Measurements from ENCODE around the gene ZMYM2. TPM values are rescaled to one million over a fixed set of nuclear protein-coding genes. Genes with fewer than 3 reads are reported as not detected.

ZMYM2 gene
- polyA plus RNA-seq, 2 of the 4 experiments (the other 2 are of a cell fraction): 21.7 to 56.7 TPM

DNA sequence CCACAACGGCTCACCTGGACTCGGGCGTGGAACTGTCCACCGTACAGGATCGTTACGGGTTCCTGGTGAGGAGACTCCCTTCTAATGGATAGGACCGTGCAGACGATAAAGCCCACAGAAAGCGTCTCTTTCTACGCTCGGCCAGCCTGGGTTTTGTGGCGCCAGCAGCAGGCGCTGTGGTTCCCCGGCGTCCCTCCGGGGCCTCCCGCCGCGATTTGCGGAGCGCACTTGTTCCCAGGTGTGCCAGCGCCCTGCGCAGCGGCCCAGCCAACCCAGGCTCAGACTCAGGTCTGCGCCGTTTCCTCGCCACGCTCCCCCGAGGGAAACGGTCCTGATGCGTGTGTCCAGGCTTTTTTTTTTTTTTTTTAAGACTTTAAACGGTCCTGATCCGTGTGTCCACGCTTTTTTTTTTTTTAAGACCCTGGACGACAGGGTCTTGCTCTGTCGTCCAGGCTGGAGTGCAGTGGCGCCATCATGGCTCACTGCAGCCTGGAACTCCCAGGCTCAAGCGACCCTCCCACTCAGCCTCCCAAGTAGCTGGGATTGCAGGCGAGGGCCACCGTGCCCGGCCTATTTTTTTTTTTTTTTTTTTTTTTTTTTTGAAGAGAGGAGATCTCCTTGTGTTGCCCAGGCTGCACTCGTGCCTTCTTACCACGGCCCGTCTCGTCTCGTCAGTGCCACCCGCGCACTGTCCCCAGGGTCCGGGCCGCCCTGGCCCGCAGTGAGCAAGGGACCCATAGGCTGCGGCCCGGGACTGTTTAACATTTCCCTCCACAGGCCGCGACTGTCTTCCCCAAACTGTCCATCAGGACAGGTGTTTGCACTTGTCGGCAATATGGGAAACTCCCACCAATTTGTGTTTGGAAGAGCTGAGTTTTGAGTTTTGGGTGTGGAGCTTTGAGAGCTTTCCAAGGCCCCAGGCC, 178.5 kb downstream of the ZMYM2 start:
- peak; percentile 95 to 98 for ATAC-seq
- TF ChIP-seq, protein P1, sequence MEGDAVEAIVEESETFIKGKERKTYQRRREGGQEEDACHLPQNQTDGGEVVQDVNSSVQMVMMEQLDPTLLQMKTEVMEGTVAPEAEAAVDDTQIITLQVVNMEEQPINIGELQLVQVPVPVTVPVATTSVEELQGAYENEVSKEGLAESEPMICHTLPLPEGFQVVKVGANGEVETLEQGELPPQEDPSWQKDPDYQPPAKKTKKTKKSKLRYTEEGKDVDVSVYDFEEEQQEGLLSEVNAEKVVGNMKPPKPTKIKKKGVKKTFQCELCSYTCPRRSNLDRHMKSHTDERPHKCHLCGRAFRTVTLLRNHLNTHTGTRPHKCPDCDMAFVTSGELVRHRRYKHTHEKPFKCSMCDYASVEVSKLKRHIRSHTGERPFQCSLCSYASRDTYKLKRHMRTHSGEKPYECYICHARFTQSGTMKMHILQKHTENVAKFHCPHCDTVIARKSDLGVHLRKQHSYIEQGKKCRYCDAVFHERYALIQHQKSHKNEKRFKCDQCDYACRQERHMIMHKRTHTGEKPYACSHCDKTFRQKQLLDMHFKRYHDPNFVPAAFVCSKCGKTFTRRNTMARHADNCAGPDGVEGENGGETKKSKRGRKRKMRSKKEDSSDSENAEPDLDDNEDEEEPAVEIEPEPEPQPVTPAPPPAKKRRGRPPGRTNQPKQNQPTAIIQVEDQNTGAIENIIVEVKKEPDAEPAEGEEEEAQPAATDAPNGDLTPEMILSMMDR (IDR thresholded peaks at IDR 0.05): peak; percentile 56
- TF ChIP-seq BHLHE40 (IDR thresholded peaks at IDR 0.05; ENCODE audit: low read depth, low read length): no peak
- peak; percentile 46 for TF ChIP-seq SMC3 (IDR thresholded peaks at IDR 0.05)
- TF ChIP-seq RNF2 (IDR thresholded peaks at IDR 0.05; ENCODE audit: borderline replicate concordance, low read depth): peak; percentile 64; the same call in 1 of the 2 replicates
- peak; percentile 33 to 36; a peak in 2 of 5 replicates for TF ChIP-seq RAD21 (conservative IDR thresholded peaks at IDR 0.05 in 1 of 2, IDR thresholded peaks at IDR 0.05 in 1 of 2)
- Histone ChIP-seq H3K27ac (peak overlapping the region; percentile 55 to 67; a peak in 4 of 6 replicates), H3K9me3 (no peaks in the 10 kb centered on the region), H3K4me2 (peak overlapping the region; percentile 77), H3K4me1 (no peaks in the 10 kb centered on the region), H3K4me3 (peak overlapping the region; percentile 46)
- ChIA-PET POLR2A (interaction anchor here (1.6 kb wide), 1 partner anchor 9 kb away, joined by 5 read pairs; no protein-coding TSS in a partner anchor), CTCF (interaction anchor here (0.7 to 2.1 kb wide), 8 partner anchors 9 to 566 kb away, joined by 3 to 12 read pairs (median 4); partner anchors contain the start of gene IL17D)
- peak; percentile 54 to 67 for DNase-seq (ENCODE audit: low read depth in 1 of 2, low spot score in 1 of 2)
- WGBS (ENCODE audit: missing lambda C conversion rate): 4% methylated on average over 36 of the region's 56 CpGs
- FAIRE-seq: no peak

DNA sequence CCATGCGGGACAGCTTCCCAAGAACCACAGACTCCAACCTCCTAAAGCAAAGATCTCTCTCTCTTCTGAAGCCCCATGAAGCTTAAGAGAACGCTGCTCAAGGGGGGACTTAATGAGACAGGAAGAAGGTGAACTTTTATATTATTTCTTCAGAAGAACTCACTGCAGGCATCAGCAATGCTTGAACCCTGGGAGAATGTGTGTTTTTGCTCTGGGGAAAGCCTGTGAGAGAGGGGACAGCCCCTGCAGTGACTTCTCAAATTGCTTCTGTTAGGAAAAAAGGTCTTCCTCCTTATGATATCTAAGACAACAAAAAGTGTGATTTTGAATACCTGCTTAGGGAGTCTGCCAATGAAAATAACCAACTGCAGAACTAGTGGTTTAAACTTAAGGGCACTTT, 179.3 kb downstream of the ZMYM2 start:
- no peak overlapping the region for H3K4me2 ChIP-seq
- no peaks in the 10 kb centered on the region for H3K4me1 ChIP-seq
- no peak overlapping the region for H3K27ac ChIP-seq
- no peak for DNase-seq (ENCODE audit: low read depth in 1 of 2, low spot score in 1 of 2)
- ChIA-PET POLR2A (interaction anchor here (1.6 kb wide), 1 partner anchor 10 kb away, joined by 5 read pairs; no protein-coding TSS in a partner anchor), CTCF (interaction anchor here (0.9 to 1.9 kb wide), 5 partner anchors 9 to 566 kb away, joined by 3 to 10 read pairs (median 4); partner anchors contain the start of gene IL17D)
- no peak overlapping the region for H3K4me3 ChIP-seq
- H3K9me3 ChIP-seq: no peaks in the 10 kb centered on the region
- FAIRE-seq: no peak
- no peak for TF ChIP-seq RCOR1 (IDR thresholded peaks at IDR 0.05; ENCODE audit: low read depth, low read length)
- TF ChIP-seq CHD4 (IDR thresholded peaks at IDR 0.05; ENCODE audit: borderline replicate concordance): no peak
- no peak for ATAC-seq
- WGBS (ENCODE audit: missing lambda C conversion rate): 74% methylated on average over 2 of the region's 2 CpGs

DNA sequence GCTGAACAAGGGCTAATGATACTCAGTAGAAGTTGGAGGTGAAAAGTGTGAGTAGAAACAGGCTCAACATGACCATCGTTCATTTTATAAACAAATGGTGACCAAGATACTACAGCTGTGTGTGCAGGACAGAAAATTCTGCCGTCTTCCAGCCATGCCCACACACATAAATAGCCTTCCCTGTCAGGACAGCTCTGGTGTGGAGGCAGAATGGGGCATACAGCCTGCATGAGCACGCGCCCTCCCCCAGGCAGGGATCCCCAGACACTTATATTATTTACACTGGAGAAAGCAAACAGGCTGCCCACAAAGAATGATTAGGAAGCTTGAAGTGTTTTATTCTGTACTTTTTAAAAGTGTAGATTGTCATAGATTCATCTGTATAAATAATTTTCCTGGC, 182.0 kb downstream of the ZMYM2 start:
- FAIRE-seq (no peak), DNase-seq (ENCODE audit: low read depth in 1 of 2, low spot score in 1 of 2) (no peak), ATAC-seq (no peak)
- Histone ChIP-seq H3K9me3 (no peaks in the 10 kb centered on the region), H3K4me2 (no peak overlapping the region), H3K4me1 (no peaks in the 10 kb centered on the region), H3K27ac (no peak overlapping the region), H3K4me3 (no peak overlapping the region)
- TF ChIP-seq, protein P2, sequence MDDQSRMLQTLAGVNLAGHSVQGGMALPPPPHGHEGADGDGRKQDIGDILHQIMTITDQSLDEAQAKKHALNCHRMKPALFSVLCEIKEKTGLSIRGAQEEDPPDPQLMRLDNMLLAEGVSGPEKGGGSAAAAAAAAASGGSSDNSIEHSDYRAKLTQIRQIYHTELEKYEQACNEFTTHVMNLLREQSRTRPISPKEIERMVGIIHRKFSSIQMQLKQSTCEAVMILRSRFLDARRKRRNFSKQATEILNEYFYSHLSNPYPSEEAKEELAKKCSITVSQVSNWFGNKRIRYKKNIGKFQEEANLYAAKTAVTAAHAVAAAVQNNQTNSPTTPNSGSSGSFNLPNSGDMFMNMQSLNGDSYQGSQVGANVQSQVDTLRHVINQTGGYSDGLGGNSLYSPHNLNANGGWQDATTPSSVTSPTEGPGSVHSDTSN (IDR thresholded peaks at IDR 0.05): no peak
- TF ChIP-seq RNF2 (IDR thresholded peaks at IDR 0.05; ENCODE audit: borderline replicate concordance, low read depth) (no peak), CHD2 (IDR thresholded peaks at IDR 0.05; ENCODE audit: low read length, partially characterized antibody) (no peak), BHLHE40 (IDR thresholded peaks at IDR 0.05; ENCODE audit: low read depth, low read length) (no peak), TFCP2L1 (CRISPR knock-in tag; IDR thresholded peaks at IDR 0.05) (no peak)
- WGBS (ENCODE audit: missing lambda C conversion rate): 49% methylated on average over 4 of the region's 4 CpGs
- POLR2A ChIA-PET: no interaction called here
- CTCF ChIA-PET: no interaction called here

Other genes with a start within 250 kb of the ZMYM2 start
- 33.3 and 47.5 TPM in 2 replicates for gene PSPC1, start 175.8 kb upstream of the ZMYM2 start, polyA plus RNA-seq (2011; rRNA removed)
- 43.1 to 49.0 TPM (median 46.1 TPM) in 3 replicates for gene PSPC1, start 175.8 kb upstream of the ZMYM2 start, polyA plus RNA-seq (2017; fragmentation: RNase III; extraction: RNeasy Plus Mini Kit Qiagen cat#74134 plus additional on column Dnase treatment)
- gene ZMYM5, start 95.1 kb upstream of the ZMYM2 start, polyA plus RNA-seq (2011; rRNA removed): 10.0 and 14.3 TPM in 2 replicates
- gene ZMYM5, start 95.1 kb upstream of the ZMYM2 start, polyA plus RNA-seq (2017; fragmentation: RNase III; extraction: RNeasy Plus Mini Kit Qiagen cat#74134 plus additional on column Dnase treatment): 5.3 to 6.2 TPM (median 6.1 TPM) in 3 replicates
- gene GJA3, start 202.3 kb downstream of the ZMYM2 start, polyA plus RNA-seq (2011; rRNA removed): 0.06 and 0.08 TPM in 2 replicates
- gene GJA3, start 202.3 kb downstream of the ZMYM2 start, polyA plus RNA-seq (2017; fragmentation: RNase III; extraction: RNeasy Plus Mini Kit Qiagen cat#74134 plus additional on column Dnase treatment): 0.17 to 0.20 TPM (median 0.19 TPM) in 3 replicates
- gene GJB2, start 234.2 kb downstream of the ZMYM2 start, polyA plus RNA-seq (2011; rRNA removed): 0.66 and 0.77 TPM in 2 replicates
- 0.26 to 0.40 TPM (median 0.33 TPM) in 3 replicates for gene GJB2, start 234.2 kb downstream of the ZMYM2 start, polyA plus RNA-seq (2017; fragmentation: RNase III; extraction: RNeasy Plus Mini Kit Qiagen cat#74134 plus additional on column Dnase treatment)

Measured in A549 (cell line).